Activated CD8-positive, alpha-beta memory T cell treated with anti-CD3 and anti-CD28 coated beads for 24 hours (primary cell): Measurements from ENCODE around the gene FOXR1.

Experiments
- DNase-seq: peaks from one replicate; pipeline ENCODE4 v3.0.0-alpha.2; 2020

The FOXR1 gene

DNA sequence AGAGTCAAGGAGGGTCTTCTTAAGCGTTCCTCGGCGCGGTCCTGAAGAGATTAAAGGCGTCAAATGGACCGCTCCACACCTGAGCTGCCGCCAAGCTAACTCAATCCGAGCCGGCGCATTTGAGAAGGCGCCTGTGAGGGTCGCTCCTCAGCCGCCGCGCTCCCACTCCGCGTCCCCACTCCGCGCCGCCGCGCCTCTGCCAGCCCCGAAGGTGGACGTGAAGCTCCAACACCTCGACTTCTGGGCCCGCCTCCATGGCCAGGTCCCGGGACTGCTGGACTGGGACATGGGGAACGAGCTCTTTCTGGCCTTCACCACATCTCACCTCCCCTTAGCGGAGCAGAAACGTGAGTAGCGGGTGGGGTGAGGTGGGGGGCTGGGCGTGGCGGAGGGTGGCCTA, at the start of gene FOXR1:
Gene FOXR1 (plus strand): TSS at position 116 of the 400 bp plus-strand sequence. CDS start 171 bp downstream, at position 287.
- no peak for DNase-seq

GRCh38 chr11:118921929-118922744, 49.4 kb upstream of the FOXR1 start:
- no peak for DNase-seq

- DNase-seq, result peak; percentile 62
Observed at GRCh38 chr11:118922745-118923627, 48.6 kb upstream of the FOXR1 start.

DNA sequence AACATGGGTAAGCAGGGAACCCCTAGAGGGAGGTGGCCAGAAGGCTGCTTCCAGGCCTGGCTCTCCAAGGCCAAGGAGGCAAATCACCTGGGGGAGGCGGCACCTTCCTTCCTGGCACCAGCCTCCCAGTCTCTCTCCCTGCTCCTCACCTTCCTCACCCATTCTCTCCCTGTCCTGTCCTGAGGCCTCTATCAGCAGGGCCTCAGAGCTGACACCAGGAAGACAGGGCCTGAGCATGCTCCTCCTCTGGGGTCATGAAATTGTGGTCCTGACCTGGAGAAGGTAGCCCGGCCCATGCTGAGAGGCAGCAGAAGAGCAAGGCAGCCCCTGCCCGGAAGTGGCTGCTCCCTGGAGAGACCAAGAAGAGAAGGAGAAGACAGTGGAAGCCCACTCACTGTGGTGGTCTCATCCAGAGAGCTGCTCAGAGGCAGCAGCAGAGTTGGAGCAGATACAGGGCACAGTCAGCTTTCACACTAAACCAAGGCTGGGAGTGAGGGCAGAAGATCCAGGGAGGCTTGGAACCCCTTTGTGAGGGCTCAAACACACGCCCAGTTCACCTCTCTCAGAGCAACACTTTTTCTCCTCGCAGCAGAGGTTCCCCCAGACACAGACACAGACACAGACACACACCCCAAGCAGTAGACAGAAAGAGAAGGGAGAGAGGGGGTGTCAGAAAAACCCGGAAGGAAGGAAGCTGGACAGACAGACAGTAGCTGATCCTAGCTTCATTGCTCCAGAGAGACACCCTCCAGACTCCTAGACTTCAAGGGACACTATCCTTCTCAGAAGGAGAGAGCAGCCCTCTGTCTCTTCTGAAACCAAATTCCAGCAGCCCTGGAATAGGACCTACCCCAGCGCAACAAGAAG, 47.6 kb upstream of the FOXR1 start:
- DNase-seq, result no peak

- DNase-seq, result peak; percentile 83
Observed at GRCh38 chr11:118924591-118925585, 46.7 kb upstream of the FOXR1 start.

DNA sequence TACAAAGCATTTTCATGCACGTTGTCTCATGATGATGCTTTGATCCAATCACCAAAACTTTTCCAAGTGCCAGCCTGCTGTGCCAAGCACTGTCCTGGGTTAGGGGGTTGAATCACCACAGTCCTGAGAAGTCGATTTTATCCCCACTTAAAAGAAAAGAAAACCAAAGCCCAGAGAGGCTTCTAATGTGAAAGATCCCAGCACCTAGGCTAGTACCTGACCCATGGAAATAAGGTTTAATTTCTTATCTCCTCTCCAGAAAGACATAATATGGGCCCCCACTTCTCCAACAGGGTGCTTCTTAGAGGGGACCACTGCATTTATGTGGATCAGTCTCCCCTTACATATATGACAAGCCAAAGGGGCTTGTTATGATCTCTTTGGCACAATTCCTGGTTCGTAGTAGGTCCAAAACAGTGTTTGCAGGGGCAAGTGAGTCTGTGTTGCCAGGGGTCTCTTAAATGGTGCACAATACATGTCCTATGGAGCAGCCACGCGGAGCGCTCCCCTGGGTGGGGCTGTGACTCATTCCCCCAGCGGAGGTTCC, 43.9 kb upstream of the FOXR1 start:
- DNase-seq, result no peak

GRCh38 chr11:118928101-118928869, 43.3 kb upstream of the FOXR1 start:
- DNase-seq, result peak; percentile 100

DNA sequence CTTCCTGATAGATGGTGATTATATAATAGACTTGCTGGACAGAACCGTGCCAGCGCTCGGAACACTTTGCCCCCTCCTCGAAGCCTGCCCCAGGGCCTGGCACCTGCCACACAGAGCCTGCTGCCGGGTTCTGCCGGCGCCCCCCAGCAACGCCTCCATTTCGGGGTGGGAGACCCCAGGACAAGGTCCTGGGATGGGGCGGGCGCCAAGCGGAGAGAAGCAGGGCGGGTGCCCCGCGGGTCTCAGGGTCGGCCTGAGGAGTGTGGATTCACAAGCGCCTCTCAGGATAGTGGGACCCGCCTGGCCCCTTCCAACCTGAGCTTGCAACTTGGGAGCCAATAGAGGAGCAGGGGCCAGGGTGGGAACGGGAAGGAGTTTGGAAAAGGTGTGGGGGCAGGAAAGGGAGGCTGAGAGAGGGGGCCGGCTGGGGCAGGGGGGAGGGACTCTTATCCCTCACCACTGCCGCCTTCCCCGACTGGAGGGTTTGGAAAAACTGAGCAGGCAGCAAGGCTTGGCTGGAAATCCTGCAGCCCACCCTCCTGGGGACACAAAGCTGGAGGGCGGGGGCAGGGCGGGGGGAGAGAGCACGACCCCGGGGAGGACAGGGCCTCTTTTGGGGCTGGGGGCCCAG, 42.6 kb upstream of the FOXR1 start:
- peak; percentile 91 for DNase-seq

- DNase-seq, result peak; percentile 88
Observed at GRCh38 chr11:118929501-118930093, 42.0 kb upstream of the FOXR1 start.

GRCh38 chr11:118930094-118930712, 41.4 kb upstream of the FOXR1 start:
- peak; percentile 97 for DNase-seq

DNA sequence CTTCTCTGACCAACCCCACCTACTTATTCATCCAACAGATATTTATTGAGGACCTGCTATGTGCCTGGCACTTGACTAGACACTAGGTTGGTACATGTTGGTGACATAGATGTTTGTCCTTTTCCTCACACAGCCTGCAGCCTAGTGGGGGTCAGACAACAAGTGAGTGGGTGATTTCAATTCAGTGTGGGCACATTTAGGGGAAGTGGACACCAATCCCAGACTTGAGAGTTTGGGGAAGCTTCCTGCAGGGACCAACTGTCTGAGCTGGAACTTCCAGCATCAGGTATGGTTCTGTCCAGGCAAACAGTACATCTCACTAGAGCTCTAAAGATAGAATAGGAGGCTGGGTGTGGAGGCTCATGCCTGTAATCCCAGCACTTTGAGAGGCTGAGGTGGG, 40.0 kb upstream of the FOXR1 start:
- DNase-seq, result no peak

DNA sequence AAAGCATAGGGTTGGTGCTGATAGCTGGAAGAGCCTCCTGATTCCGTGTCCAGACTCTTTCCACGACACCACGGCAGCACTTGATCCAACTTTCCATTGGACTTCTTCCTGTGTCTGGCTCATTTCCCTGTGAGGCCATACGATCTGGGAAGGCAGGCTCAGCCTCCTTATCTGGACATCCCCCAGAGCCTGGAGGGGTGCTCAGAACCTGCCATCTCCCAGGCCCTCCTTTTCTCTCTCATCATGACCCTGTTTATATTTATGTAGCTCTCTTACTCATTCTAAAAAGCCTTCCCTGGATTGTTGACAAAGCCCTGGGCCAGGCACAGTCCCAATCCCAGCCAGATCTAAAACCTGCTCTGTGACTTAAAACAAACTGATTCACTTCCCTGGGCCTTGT, 38.1 kb upstream of the FOXR1 start:
- no peak for DNase-seq

GRCh38 chr11:118935376-118935775, 36.2 kb upstream of the FOXR1 start:
- no peak for DNase-seq

- no peak for DNase-seq
Observed at GRCh38 chr11:118938491-118939403, 32.8 kb upstream of the FOXR1 start.

DNA sequence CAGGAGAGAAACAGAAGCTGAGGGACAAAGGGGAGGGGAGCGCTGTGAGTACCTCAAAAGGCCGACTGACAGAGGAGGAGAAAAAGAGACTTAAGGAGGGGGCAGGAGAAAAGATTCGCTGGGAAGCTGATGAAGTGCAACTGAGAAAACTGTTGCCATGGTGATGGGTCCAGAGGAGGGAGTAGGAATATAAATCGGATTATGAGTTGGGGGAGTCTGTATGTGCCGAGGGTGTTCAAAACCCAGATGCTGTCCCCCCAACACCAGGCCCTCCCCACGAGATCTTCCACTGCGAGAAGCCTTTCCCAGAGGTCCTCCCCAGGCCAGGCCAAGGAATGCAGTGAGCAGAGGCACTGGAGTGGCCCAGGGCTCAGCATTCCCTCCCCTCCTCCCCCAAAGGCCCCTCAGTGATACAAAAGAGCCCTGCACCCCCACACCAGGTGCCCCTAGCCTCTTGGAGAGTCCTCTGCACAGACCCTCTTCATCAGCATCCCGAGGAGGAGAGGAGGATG, 32.1 kb upstream of the FOXR1 start:
- DNase-seq, result no peak

DNA sequence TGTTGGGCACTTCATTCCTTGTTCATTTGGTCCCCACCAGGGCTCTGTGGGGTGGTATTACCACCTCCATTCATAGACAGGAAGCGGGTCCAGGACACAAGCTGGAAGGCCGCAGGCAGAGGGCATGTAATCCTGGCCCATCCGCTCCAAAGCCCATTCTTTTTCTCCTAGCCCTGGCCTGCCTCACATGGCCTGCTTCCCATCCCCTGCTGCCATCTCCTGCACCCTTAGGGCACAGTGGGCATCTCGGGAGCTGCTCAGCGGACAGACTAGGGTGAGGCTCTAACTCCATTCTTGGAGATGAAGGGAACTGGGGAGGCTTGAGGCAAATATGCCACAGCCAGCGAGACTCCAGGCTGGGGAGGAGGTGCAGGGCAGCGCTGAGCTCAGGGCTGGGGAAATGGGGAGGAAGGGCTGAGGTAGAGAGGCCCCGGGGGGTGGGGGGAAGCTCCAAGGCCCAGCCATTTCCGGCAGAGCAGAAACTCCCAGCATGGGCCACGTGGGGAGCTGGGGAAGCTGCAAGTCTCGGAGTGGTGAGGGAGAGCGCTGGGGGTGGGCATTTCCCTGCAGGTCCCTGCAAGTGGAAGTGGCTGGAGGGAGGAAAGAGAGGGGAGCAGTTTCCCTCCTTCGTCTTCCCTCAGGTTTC, 31.5 kb upstream of the FOXR1 start:
- peak; percentile 83 for DNase-seq

GRCh38 chr11:118947091-118947490, 24.5 kb upstream of the FOXR1 start:
- DNase-seq, result no peak
